Cardiac atrium fibroblast (primary cell): ENCODE data around the gene CCDC71L. TPM values are rescaled to one million over a fixed set of nuclear protein-coding genes. Genes with fewer than 3 reads are reported as not detected.

Experiments used
- total RNA-seq: library from RNA; depleted of rRNA; stranded (reverse); fragments of >200 nt; gene quantifications from 2 replicates; pipeline ENCODE4 v1.2.3, GENCODE V29; 2015

The CCDC71L gene
- total RNA-seq: 33.4 and 48.8 TPM in 2 replicates

DNA sequence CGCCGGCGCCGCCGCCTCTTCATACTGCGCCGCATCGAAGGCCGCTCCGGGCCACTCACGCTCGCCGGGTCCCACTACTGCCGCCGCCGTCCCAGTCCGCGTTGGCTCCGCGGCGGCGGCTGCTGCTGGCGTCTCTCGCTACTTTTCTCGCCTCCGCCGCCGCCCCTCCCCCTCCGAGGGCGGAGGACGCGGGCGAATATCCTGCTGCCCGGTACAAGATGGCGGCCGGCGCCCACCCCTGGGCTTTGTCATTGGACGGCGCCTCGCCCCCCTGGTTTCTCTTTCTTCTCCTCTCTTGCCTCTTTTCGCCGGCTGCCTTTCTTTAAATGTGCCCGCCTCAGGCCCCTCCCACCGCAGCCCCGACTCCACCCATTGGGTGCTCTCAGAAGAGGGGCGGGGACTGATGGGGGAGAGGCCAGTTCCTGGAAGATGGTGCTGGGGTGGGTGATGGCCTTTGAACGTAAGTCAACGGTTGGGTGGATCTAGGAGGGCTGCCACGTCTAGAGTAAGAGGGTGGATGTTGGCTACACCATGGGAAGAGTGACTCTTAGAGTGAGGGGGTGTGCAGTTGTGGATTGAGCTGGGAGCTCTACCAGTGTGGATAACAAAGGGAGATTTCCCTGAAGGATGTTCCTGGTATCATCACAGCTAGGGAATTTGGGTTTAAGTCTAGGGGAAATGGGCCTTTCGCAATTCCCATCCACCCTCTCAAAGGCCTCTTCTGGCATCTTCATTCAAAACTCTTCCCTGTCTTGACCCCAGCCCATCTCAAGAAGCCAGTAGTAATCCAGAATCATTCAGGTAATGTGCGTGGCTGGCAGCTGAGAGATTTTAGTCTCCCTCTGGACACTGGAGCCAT, at the start of gene CCDC71L:
TSS of gene CCDC71L (minus strand) at position 297 of the 859 bp plus-strand sequence. CDS start at position 35, 262 bp downstream.

Other genes with a start within 250 kb of the CCDC71L start
- under 0.01 and 1.1 TPM in 2 replicates for gene PIK3CG, start 204.1 kb upstream of the CCDC71L start, total RNA-seq